Activated CD8-positive, alpha-beta memory T cell treated with anti-CD3 and anti-CD28 coated beads, Interleukin-2, amount 10 ng/mL, durations not matched to agents 7 days and 5 days (primary cell): ENCODE measurements around the gene HIPK2. TPM values are rescaled to one million over a fixed set of nuclear protein-coding genes. Genes with fewer than 3 reads are reported as not detected.

ENCODE experiments used
- ATAC-seq: fragments of 150-1000 bp; cut with Tn5 transposase; one replicate; pipeline ENCODE4 v1.10.0; 2021; ENCODE audit warnings: moderate library complexity
- CTCF ChIA-PET: fragments of 350-600 bp; sonication (Branson Sonifier 250); formaldehyde crosslinking; loops from one replicate; lab custom pipeline; 2021; ENCODE audit warnings: antibody characterized with exemption; lab: Charles Lee
- DNase-seq: peaks from one replicate; pipeline ENCODE4 v3.0.0-alpha.2; 2020
- H3K27ac Mint-ChIP-seq: one replicate; pipeline ENCODE4 v1.8.0; 2021; ENCODE audit warnings: mild to moderate bottlenecking, mixed read lengths
- H3K27me3 Mint-ChIP-seq: one replicate; pipeline ENCODE4 v1.8.0; 2021; ENCODE audit warnings: mixed read lengths
- H3K36me3 Mint-ChIP-seq: one replicate; pipeline ENCODE4 v1.8.0; 2021; ENCODE audit warnings: mild to moderate bottlenecking, mixed read lengths
- H3K4me1 Mint-ChIP-seq: one replicate; pipeline ENCODE4 v1.8.0; 2021; ENCODE audit warnings: mixed read lengths
- H3K4me3 Mint-ChIP-seq: one replicate; pipeline ENCODE4 v1.8.0; 2021; ENCODE audit warnings: mild to moderate bottlenecking, moderate library complexity, mixed read lengths
- H3K9me3 Mint-ChIP-seq: one replicate; pipeline ENCODE4 v1.8.0; 2022; ENCODE audit warnings: low read depth, mixed read lengths
- total RNA-seq, 2 experiments: library from RNA; stranded (reverse); gene quantifications; one replicate each; pipeline ENCODE4 v1.2.3, GENCODE V29; 2021

HIPK2 gene
- total RNA-seq, 2 experiments from 2014 or later = 20.2 to 21.4 TPM

DNA sequence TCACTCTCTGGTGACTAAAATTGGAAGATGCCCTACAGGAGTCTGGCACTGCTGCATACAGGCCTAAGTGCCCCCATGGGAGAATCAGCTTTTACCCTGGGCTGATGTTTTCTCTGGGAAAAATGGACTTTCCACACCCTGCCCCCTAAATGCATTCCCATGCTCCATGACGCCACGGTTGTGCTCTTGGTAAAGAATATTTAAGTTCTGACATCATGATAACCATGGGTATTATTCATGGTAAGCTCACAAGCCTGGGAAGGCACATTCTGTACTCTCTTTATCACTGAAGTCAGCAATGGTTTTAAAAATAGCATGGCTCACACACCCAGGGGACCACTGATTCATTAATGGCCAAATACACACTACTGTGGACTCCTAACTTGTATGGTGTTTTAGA is 43.4 kb downstream of the HIPK2 start:
- no peak overlapping the region for H3K4me3 Mint-ChIP-seq
- CTCF ChIA-PET = no interaction called here
- no peak overlapping the region for H3K27ac Mint-ChIP-seq
- no peaks in the 10 kb centered on the region for H3K9me3 Mint-ChIP-seq
- peaks cover 15% of the 10 kb centered on the region for H3K36me3 Mint-ChIP-seq
- ATAC-seq (no peak), DNase-seq (no peak)
- peaks cover 38% of the 10 kb centered on the region for H3K4me1 Mint-ChIP-seq
- H3K27me3 Mint-ChIP-seq = no peaks in the 10 kb centered on the region

DNA sequence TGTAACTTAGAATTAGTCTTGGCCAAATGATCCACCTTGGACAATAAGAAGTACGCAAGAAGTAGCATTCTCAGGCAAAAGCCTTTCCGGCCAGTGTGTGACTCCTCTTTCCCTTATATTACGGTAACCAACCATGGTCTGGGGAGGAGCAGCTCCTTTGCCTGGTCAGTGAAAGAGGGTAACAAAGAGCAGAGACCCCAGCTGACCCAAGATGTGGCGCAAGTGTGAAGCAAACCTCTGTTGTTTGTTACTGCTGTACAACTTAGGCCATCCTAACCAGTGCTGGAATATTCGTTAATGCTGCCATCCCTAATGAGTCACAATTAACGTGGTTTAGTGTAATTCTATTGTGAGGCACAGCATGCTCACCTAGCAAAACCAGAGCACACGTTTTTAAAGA is 44.0 kb downstream of the HIPK2 start:
- ATAC-seq (no peak), DNase-seq (no peak)
- Mint-ChIP-seq H3K4me3 (no peak overlapping the region), H3K4me1 (peaks cover 36% of the 10 kb centered on the region), H3K9me3 (no peaks in the 10 kb centered on the region), H3K27ac (no peak overlapping the region), H3K36me3 (peaks cover 17% of the 10 kb centered on the region), H3K27me3 (no peaks in the 10 kb centered on the region)
- CTCF ChIA-PET = no interaction called here

DNA sequence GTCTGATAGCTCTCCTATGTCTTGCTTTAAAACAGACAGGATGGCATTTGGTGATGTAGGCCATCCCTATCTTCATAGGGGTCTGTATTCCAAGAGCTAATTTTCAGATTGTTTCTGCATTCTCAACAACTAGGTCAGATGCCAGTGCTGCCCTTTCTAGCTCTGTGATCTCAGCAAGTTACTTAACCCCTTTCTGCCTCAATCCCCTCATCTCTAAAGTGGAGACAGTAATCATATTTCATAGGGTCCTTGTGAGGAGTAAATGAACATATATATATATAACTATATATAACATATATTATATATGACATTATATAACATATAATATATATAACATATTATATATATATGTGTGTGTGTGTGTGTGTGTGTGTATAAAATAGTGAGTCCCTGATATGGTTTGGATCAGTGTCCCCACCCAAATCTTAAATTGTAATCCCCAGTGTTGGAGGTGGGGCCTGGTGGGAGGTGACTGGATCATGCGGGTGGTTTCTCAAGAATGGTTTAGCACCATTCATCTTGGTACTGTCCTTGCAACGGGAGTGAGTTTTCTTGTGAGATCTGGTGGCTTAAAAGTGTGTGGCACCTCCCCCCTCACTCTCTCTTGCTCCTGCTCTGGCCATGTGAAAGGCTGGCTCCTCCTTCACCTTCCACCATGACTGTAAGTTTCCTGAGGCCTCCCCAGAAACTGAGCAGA is 45.2 kb downstream of the HIPK2 start:
- Mint-ChIP-seq H3K27me3 (no peaks in the 10 kb centered on the region), H3K4me1 (peaks cover 26% of the 10 kb centered on the region), H3K27ac (no peak overlapping the region), H3K4me3 (no peak overlapping the region), H3K36me3 (peaks cover 19% of the 10 kb centered on the region), H3K9me3 (no peaks in the 10 kb centered on the region)
- ATAC-seq (no peak), DNase-seq (no peak)
- CTCF ChIA-PET = no interaction called here

DNA sequence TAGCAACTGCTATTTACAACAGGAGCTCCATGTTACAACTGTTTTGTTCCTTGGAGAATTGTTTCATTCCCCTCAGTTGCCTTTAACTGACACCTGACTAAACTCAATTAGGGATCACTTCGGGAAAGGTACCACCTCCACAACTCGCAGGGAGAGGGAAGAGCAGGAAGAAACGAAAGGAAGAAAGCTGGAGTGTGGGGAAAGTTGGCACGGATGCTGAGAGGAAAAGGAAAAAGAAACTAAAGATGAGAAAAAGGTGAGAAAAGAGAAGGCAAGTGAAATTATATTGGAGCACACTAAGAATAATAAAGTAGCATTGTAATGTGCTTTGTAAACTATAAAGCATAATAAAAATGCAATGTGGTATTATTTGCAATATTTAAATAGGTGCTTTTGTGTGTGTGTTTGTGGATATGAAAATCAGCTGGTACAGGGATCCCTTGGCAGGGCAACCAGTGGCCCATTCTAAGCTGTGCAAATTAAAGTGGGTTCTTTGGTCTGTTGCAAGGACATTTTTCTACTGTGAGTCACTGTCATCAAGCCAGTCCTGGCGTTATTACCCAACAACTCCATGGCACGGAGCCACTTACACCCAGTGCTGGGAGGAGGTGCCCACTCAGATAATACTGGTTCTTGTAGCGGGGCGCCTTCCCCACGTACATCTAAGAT is 45.9 kb downstream of the HIPK2 start:
- peaks cover 23% of the 10 kb centered on the region for H3K36me3 Mint-ChIP-seq
- no peak overlapping the region for H3K27ac Mint-ChIP-seq
- no peaks in the 10 kb centered on the region for H3K9me3 Mint-ChIP-seq
- ATAC-seq = no peak
- CTCF ChIA-PET = no interaction called here
- peaks cover 23% of the 10 kb centered on the region for H3K4me1 Mint-ChIP-seq
- DNase-seq = no peak
- no peaks in the 10 kb centered on the region for H3K27me3 Mint-ChIP-seq
- H3K4me3 Mint-ChIP-seq = no peak overlapping the region

DNA sequence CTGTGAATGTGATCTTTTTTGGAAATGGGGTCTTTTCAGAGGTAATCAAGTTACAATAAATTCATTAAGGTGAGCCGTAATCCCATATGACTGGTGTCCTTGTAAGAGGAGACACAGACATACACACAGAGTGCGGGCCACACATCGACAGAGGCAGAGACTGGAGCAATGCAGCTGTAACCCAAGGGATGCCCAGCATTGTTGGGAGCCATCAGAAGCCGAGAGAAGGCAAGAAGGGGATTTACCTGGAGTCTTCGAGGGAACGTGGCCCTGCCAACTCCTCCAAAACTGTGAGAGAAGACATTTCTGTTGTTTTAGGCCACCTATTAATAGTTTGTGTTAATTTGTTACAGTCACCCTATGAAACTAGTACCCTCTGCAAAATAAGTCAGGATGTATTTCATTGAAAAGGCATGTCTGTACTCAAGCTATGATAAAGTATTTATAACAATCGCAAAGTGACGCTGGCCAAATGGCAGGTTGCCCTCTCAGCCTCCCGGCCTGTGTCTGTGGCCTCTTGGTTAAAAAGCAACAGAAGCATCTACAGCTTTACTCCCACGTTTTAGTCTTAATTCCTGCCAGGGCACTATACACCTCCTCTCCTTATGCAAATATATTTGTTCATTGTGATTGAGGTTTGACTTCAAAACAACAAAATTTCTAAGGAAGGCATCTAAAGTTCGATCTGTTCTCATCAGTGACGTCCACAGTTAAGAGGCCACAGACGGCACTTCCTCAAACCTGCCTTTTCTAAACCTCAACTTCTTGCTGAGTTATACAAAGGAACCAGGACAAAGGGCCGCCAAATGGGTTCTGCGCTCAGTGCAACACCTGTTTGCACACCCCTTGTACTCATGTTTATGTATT is 46.8 kb downstream of the HIPK2 start:
- ATAC-seq = no peak
- CTCF ChIA-PET = no interaction called here
- DNase-seq = no peak

DNA sequence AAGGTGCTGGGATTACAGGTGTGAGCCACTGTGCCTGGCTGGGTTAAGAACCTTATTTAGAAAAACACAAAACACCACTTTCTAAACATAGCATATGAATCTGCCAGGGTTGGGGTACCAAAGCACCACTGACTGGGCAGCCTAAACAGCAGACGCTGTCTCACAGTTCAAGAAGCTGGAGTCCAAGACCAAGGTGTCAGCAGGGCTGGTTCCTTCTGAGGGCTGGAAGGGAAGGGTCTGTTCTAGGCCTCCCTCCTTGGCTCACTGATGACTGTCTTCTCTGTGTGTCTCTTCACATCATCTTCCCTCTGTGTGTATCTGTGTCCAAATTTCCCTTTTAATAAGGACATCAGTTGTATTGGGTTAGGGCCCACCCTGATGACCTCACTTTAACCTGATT is 49.6 kb downstream of the HIPK2 start:
- Mint-ChIP-seq H3K4me1 (peaks cover 31% of the 10 kb centered on the region), H3K4me3 (no peak overlapping the region), H3K9me3 (no peaks in the 10 kb centered on the region), H3K27ac (no peak overlapping the region), H3K27me3 (no peaks in the 10 kb centered on the region), H3K36me3 (peaks cover 17% of the 10 kb centered on the region)
- no peak for DNase-seq
- CTCF ChIA-PET = no interaction called here
- ATAC-seq = no peak

More for the DNA sequence above, 46.8 kb downstream of the HIPK2 start:
- peaks cover 23% of the 10 kb centered on the region for H3K4me1 Mint-ChIP-seq
- H3K9me3 Mint-ChIP-seq = no peaks in the 10 kb centered on the region
- no peak overlapping the region for H3K4me3 Mint-ChIP-seq
- H3K27me3 Mint-ChIP-seq = no peaks in the 10 kb centered on the region
- peaks cover 24% of the 10 kb centered on the region for H3K36me3 Mint-ChIP-seq
- H3K27ac Mint-ChIP-seq = no peak overlapping the region

DNA sequence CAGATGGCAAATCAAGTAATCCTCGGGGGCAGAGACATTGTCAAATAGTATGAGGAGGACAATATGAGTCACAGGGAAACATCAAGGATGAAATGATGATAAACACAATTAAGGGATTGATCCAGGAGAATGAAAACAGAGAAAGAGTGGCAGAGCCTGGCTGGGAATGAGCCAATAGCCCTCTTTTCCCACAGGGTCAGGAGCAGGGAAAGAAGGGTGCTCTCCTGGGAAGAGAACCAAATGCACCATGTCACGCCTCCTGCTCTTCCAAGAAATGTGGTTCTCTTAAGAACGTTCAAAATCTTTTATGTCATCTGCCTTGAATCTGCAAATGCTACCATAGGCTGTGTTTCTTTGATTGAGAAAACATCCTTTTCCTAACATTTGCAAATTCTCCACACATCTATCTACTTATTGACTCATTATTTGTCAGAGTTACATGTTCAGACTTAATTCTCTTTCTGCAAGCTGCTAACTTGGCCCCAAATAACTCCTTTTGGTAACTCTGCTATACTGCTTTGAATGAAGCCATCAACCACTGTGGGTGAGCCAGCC is 50.6 kb downstream of the HIPK2 start:
- Mint-ChIP-seq H3K27me3 (no peaks in the 10 kb centered on the region), H3K36me3 (peaks cover 15% of the 10 kb centered on the region), H3K4me3 (no peak overlapping the region), H3K4me1 (peaks cover 29% of the 10 kb centered on the region), H3K27ac (no peak overlapping the region), H3K9me3 (no peaks in the 10 kb centered on the region)
- CTCF ChIA-PET = no interaction called here
- DNase-seq (no peak), ATAC-seq (no peak)

DNA sequence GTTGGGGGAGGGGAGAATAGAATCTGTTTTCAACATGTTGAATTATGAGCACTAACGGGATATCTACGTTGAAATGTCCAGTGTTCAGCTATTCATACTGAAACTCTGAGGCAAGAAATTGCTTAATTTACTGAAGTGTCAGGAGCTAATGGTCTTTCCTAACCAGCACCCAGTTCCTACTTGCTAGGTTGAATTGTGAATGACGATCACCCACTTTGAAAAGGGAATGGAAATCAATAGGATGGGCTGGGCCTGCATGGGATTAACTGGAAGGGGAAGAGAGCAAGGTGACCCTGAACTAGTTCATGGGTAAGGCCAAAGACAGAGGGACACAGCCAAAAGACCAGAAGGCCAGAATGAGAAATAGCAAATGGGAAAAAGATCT is 51.3 kb downstream of the HIPK2 start:
- CTCF ChIA-PET = no interaction called here
- H3K9me3 Mint-ChIP-seq = no peaks in the 10 kb centered on the region
- peaks cover 13% of the 10 kb centered on the region for H3K36me3 Mint-ChIP-seq

DNA sequence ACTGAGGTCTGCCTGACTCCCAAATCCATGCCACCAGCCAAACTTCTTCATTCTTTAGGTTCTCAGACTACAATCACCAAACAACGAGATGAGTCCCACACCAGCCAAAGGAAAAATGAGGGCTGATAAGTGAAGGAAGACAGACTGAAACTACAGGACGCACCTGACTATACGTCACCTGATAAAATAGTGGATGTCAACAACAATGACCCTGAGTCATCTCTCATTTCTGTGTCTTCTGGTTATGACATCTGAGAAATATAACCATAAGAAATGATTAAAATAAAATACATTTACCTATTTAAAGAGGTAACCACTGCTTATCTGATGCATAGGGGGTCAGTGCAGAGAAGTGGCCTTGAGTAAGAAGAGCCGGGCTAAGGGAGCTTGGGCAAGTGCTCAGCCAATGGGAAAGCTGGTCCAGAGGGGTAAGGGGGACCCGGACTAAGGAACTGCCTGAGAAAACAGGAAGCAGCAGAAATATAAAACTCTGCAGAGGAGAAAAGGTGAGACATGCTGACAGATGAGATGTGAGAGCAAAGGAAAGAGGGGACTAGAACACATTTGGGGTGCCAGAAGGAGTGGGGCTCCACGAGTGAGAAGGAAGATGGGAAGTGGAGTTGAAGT is 51.8 kb downstream of the HIPK2 start:
- H3K36me3 Mint-ChIP-seq = peaks cover 13% of the 10 kb centered on the region
- CTCF ChIA-PET = interaction anchor here (0.9 kb wide), 1 partner anchor 80 kb away, joined by 3 read pairs; no protein-coding TSS in a partner anchor
- no peaks in the 10 kb centered on the region for H3K27me3 Mint-ChIP-seq
- H3K27ac Mint-ChIP-seq = no peak overlapping the region
- H3K4me1 Mint-ChIP-seq = peaks cover 23% of the 10 kb centered on the region
- no peak overlapping the region for H3K4me3 Mint-ChIP-seq
- H3K9me3 Mint-ChIP-seq = no peaks in the 10 kb centered on the region
- DNase-seq (no peak), ATAC-seq (no peak)

More for the DNA sequence above, 51.3 kb downstream of the HIPK2 start:
- DNase-seq (no peak), ATAC-seq (no peak)
- Mint-ChIP-seq H3K27me3 (no peaks in the 10 kb centered on the region), H3K27ac (no peak overlapping the region), H3K4me1 (peaks cover 26% of the 10 kb centered on the region), H3K4me3 (no peak overlapping the region)

DNA sequence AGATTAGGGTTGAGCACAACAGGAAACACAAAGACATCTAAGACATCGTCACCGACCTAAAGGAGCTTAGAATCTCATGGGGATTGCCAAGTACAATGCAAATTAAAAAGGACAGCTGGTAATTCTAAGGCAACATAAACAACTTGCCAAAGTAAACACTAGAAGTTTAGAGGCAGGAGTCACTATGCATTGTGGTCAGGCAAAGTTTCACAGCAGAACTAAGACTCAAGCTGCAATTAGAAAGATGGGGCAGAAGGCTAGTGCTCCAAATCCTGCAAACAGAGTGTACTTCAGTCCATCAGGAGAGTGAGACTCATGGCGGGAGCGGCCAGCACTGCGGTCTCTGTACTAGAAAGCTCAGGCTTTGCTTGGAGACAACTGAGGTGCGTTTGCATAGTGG is 52.7 kb downstream of the HIPK2 start:
- no peak for DNase-seq
- Mint-ChIP-seq H3K27me3 (no peaks in the 10 kb centered on the region), H3K36me3 (peaks cover 13% of the 10 kb centered on the region), H3K27ac (no peak overlapping the region), H3K4me3 (no peak overlapping the region), H3K4me1 (peaks cover 23% of the 10 kb centered on the region), H3K9me3 (no peaks in the 10 kb centered on the region)
- no peak for ATAC-seq
- CTCF ChIA-PET = interaction anchor here (0.9 to 1.1 kb wide), 2 partner anchors 42 to 79 kb away, joined by 3 read pairs; no protein-coding TSS in a partner anchor

DNA sequence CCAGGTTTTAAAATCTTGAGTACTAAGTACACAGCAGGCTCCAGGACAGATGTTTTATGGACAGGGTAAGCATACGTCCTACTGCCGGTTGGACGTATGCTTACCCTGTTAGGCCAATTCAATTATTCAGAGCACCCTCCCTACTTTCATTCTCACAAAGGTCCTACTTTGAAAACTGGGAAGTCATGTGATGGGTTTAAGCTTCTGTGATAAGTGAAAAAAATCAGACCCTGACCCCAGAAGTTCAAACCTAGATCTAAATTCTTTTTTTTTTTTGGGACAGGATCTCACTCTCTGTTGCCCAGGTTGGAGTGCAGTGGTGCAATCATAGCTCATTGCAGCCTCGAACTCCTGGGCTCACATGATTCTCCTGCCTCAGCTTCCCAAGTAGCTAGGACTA is 55.2 kb downstream of the HIPK2 start:
- peaks cover 23% of the 10 kb centered on the region for H3K4me1 Mint-ChIP-seq
- CTCF ChIA-PET = no interaction called here
- ATAC-seq = no peak

DNA sequence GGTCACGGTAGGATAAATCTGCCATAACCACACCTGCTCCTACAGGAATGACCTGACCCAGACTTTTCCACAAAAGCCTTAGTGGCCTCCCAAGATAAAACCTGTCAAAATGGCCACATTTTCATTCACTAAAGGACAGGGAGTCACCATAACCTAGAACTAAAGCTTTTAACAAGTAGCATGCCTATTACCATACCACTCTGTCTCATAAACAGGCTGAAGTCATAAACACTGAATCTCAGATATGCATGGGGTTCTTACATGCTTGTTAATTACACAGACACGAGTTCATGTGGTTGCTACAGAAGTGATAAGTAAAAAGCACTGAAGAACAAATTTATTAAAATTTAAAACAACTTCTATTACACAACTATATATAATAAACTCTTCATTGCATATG is 56.0 kb downstream of the HIPK2 start:
- Mint-ChIP-seq H3K4me3 (no peak overlapping the region), H3K9me3 (no peaks in the 10 kb centered on the region), H3K36me3 (peaks cover 2% of the 10 kb centered on the region), H3K4me1 (peaks cover 17% of the 10 kb centered on the region), H3K27ac (no peak overlapping the region), H3K27me3 (no peaks in the 10 kb centered on the region)
- DNase-seq (no peak), ATAC-seq (no peak)
- CTCF ChIA-PET = no interaction called here

More for the DNA sequence above, 55.2 kb downstream of the HIPK2 start:
- Mint-ChIP-seq H3K9me3 (no peaks in the 10 kb centered on the region), H3K27ac (no peak overlapping the region), H3K4me3 (no peak overlapping the region), H3K27me3 (no peaks in the 10 kb centered on the region), H3K36me3 (peaks cover 6% of the 10 kb centered on the region)
- no peak for DNase-seq

DNA sequence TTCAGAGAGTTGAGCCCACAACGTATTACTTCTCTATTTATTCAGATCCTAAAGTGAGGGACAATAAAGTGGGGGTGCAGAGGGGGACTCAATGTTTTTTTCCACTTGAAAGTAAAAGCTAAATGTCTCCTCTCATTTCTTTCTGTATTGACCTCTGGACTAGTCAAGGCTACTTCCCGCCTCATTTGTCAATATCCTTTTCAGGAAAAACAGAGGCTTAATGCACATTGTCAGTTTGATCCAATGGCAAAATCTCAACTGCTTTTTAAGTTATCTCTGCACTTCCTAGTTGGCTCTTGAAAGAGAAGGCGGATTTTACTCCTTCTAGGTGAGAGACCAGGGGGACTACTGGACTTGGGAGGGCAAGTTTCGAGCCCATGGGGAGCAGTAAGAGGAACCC is 56.4 kb downstream of the HIPK2 start:
- Mint-ChIP-seq H3K9me3 (no peaks in the 10 kb centered on the region), H3K27ac (no peak overlapping the region), H3K4me3 (no peak overlapping the region), H3K36me3 (peaks cover 5% of the 10 kb centered on the region), H3K4me1 (peaks cover 14% of the 10 kb centered on the region), H3K27me3 (no peaks in the 10 kb centered on the region)
- CTCF ChIA-PET = no interaction called here
- no peak for ATAC-seq
- DNase-seq = no peak
